Activated CD4-positive, alpha-beta memory T cell treated with anti-CD3 and anti-CD28 coated beads, Interleukin-2, amount 10 ng/mL, durations not matched to agents 7 days and 5 days (primary cell): ENCODE results near the gene TGFBR3. TPM values are rescaled to one million over a fixed set of nuclear protein-coding genes. Genes with fewer than 3 reads are reported as not detected.
A peak's percentile ranks its signal among the peaks of the same experiment; 100 is the strongest.

ENCODE experiments used
- CTCF ChIA-PET: fragments of 350-600 bp; sonication (Branson Sonifier 250); formaldehyde crosslinking; loops from one replicate; lab custom pipeline; 2021; ENCODE audit warnings: antibody characterized with exemption, inconsistent platforms; lab: Charles Lee
- POLR2A ChIA-PET: fragments of 350-600 bp; sonication (Branson Sonifier 250); formaldehyde crosslinking; loops from one replicate; lab custom pipeline; 2021; ENCODE audit warnings: antibody characterized with exemption; lab: Charles Lee
- DNase-seq: peaks from one replicate; pipeline ENCODE4 v3.0.0-alpha.2; 2020
- H3K27ac Mint-ChIP-seq: one replicate; pipeline ENCODE4 v1.8.0; 2021; ENCODE audit warnings: mild to moderate bottlenecking, mixed read lengths
- H3K27me3 Mint-ChIP-seq: one replicate; pipeline ENCODE4 v1.8.0; 2021; ENCODE audit warnings: mixed read lengths
- H3K36me3 Mint-ChIP-seq: one replicate; pipeline ENCODE4 v1.8.0; 2021; ENCODE audit warnings: low read depth, mixed read lengths
- H3K4me1 Mint-ChIP-seq: one replicate; pipeline ENCODE4 v1.8.0; 2021; ENCODE audit warnings: mixed read lengths
- H3K4me3 Mint-ChIP-seq: one replicate; pipeline ENCODE4 v1.8.0; 2021; ENCODE audit warnings: mild to moderate bottlenecking, mixed read lengths
- H3K9me3 Mint-ChIP-seq: one replicate; pipeline ENCODE4 v1.8.0; 2021; ENCODE audit warnings: mixed read lengths
- total RNA-seq, 2 experiments: library from RNA; stranded (reverse); gene quantifications; one replicate each; pipeline ENCODE4 v1.2.3, GENCODE V29; 2021

Gene TGFBR3
- total RNA-seq, 2 experiments from 2014 or later = 35.9 to 41.6 TPM

DNA sequence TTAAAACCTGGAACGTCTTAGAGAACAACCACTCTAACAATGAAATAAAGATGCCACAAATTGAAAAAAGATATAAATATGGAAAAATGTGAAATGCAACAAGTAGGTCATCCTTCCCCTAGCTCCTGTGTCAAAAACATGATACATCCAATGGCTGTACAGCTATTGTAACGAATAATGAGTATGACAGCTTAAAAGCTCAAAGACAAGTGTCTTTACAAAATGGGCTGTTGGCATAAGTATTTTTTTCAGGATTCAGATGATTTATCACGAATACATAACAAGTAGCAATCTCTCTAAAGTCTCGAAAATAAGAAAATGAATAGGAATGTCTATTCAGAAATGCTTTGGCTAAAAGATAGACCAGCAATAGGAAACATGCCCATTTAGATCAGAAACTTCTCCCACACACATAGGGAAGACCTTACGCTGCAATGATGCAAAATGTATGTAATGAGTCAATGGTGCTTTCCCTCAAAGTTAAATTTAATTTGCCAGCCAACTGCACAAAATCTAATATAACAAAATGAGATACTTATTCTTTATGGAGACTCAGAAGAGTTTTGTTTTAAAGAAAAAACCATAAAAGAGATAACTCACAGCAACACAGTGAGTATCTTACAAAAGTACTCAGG is 8.3 kb downstream of the TGFBR3 start:
- ChIA-PET POLR2A (interaction anchor here (1.8 kb wide), 1 partner anchor 12 kb away, joined by 3 read pairs; no protein-coding TSS in a partner anchor), CTCF (interaction anchor here (1.3 kb wide), 1 partner anchor 8 kb away, joined by 3 read pairs; the partner anchor contains the start of gene TGFBR3)
- Mint-ChIP-seq H3K4me1 (peaks cover 62% of the 10 kb centered on the region), H3K27me3 (peaks cover 6% of the 10 kb centered on the region), H3K27ac (no peak overlapping the region), H3K36me3 (peaks cover 2% of the 10 kb centered on the region), H3K9me3 (no peaks in the 10 kb centered on the region), H3K4me3 (no peak overlapping the region)
- DNase-seq = no peak

DNA sequence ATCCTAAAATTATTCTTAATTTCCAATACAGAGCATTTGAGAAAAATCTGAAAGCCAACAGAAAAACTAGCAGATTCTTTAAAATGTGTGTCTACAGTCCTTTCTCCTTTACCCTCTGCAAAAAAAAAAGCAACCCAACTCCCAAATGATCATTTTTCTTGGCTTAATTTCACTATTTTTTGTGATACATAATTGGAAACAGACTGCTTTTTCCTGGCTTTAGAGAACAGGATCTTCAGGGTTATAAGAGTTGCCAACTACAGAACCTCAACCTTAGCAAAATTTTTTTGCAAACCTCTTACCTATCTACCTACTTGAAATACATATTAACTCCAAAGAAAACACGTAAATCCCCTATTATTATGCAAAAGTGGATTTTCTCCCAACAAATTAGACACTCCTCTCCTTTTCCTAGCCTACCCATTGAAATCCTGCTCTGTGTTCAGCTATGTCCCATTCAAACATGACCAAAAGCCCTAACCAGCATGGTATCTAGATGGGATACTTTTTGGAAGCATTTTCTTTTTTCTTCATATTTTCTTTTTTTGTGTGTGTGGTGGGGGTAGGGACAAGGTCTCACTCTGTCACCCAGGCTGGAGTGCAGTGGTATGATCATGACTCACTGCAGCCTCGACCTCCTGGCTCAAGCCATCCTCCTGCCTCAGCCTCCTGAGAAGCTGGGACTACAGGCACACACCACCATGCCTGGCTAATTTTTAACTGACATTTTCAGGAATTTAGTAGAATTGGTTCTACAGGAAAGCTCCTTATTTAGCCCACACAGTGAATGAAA is 9.0 kb downstream of the TGFBR3 start:
- peaks cover 8% of the 10 kb centered on the region for H3K27me3 Mint-ChIP-seq
- CTCF ChIA-PET = interaction anchor here (1.3 kb wide), 1 partner anchor 9 kb away, joined by 3 read pairs; the partner anchor contains the start of gene TGFBR3
- H3K27ac Mint-ChIP-seq = no peak overlapping the region
- peaks cover 6% of the 10 kb centered on the region for H3K36me3 Mint-ChIP-seq
- DNase-seq = no peak
- H3K4me3 Mint-ChIP-seq = no peak overlapping the region
- peaks cover 69% of the 10 kb centered on the region for H3K4me1 Mint-ChIP-seq
- H3K9me3 Mint-ChIP-seq = no peaks in the 10 kb centered on the region
- POLR2A ChIA-PET = interaction anchor here (1.1 kb wide), 2 partner anchors 10 to 74 kb away, joined by 3 read pairs; no protein-coding TSS in a partner anchor

DNA sequence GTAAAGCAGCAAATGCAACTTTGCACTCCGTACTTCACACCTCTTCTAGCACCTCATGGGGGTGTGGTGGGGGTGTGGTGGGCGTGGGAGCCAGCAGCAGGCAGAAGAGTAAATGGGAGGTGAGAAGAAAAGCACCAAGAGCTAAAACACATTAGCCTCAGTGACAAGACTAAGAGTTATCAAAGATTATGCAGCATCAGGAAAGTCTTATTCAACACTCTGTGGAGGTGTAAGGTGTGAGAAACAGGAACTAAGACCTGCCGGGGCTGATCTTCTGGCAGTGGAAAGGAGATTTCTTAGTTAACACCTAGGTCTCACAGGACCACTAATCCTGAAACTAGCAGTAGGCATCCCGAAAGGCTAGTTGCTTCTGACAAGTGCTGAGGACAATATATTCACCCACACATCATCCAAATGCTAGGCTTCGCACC is 9.9 kb downstream of the TGFBR3 start:
- H3K27ac Mint-ChIP-seq = no peak overlapping the region
- POLR2A ChIA-PET = interaction anchor here (1.1 kb wide), 2 partner anchors 11 to 73 kb away, joined by 3 read pairs; no protein-coding TSS in a partner anchor

DNA sequence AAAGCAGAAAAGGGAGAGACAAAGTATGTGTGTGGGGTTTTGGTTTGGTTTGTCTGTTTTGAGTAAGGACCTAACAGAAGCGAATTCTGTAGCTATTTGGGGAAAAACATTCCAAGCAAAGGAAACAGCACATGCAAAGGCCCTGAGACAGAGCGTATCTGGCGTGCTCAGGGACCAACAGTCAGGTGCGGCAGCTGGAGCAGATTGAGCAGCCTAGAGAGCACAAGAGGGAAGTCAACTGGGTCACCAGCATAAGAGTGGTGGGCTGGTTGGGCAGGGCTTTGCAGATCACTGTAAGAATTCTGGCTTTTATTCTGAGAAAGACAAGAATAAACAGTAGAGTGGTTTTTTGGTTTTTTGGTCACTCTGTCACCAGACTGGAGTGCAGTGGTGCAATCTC is 11.8 kb downstream of the TGFBR3 start:
- ChIA-PET CTCF (no interaction called here), POLR2A (interaction anchor here (1.1 to 1.4 kb wide), 2 partner anchors 11 to 319 kb away, joined by 3 to 5 read pairs; no protein-coding TSS in a partner anchor)
- no peak overlapping the region for H3K27ac Mint-ChIP-seq
- peaks cover 79% of the 10 kb centered on the region for H3K4me1 Mint-ChIP-seq
- H3K4me3 Mint-ChIP-seq = no peak overlapping the region
- H3K36me3 Mint-ChIP-seq = peaks cover 14% of the 10 kb centered on the region
- DNase-seq = no peak
- no peaks in the 10 kb centered on the region for H3K9me3 Mint-ChIP-seq
- peaks cover 8% of the 10 kb centered on the region for H3K27me3 Mint-ChIP-seq

More for the DNA sequence above, 9.9 kb downstream of the TGFBR3 start:
- CTCF ChIA-PET = interaction anchor here (0.6 to 0.9 kb wide), 2 partner anchors 10 to 43 kb away, joined by 3 read pairs; partner anchors contain the start of gene TGFBR3
- DNase-seq = no peak
- Mint-ChIP-seq H3K4me1 (peaks cover 74% of the 10 kb centered on the region), H3K36me3 (peaks cover 8% of the 10 kb centered on the region), H3K27me3 (peaks cover 8% of the 10 kb centered on the region), H3K4me3 (no peak overlapping the region), H3K9me3 (no peaks in the 10 kb centered on the region)

DNA sequence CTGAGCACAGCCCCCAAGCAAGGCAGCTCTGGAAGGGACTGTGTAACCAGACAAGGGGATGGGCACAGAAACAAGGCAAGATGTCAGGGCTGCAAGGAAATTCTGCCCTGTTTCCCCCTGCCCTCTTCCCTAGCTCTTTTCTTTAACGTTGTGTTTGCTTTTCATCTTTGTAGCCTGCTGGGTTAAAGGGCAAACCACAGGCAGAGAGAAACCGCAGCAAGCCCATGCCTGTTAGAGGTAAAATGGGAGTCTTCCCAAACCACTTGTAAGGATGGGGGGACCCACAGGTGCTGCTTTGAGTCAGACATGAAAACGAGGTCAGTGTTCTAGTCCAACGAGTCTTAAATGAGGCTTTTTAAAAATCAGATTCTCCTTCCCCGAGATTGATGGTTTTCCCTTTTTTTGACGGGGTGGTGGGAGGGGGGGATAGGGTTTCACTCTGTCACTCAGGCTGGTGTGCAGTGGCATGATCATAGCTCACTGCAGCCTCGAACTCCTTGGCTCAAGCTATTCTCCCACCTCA is 13.3 kb downstream of the TGFBR3 start:
- peak; percentile 46 for DNase-seq
- Mint-ChIP-seq H3K9me3 (no peaks in the 10 kb centered on the region), H3K36me3 (peaks cover 17% of the 10 kb centered on the region), H3K4me3 (peak overlapping the region; percentile 31), H3K4me1 (peaks cover 67% of the 10 kb centered on the region), H3K27me3 (peaks cover 8% of the 10 kb centered on the region), H3K27ac (no peak overlapping the region)
- ChIA-PET CTCF (interaction anchor here (0.6 to 1.6 kb wide), 2 partner anchors 12 to 13 kb away, joined by 5 to 9 read pairs; no protein-coding TSS in a partner anchor), POLR2A (interaction anchor here (1.0 kb wide), 2 partner anchors 18 to 120 kb away, joined by 3 to 4 read pairs; no protein-coding TSS in a partner anchor)

DNA sequence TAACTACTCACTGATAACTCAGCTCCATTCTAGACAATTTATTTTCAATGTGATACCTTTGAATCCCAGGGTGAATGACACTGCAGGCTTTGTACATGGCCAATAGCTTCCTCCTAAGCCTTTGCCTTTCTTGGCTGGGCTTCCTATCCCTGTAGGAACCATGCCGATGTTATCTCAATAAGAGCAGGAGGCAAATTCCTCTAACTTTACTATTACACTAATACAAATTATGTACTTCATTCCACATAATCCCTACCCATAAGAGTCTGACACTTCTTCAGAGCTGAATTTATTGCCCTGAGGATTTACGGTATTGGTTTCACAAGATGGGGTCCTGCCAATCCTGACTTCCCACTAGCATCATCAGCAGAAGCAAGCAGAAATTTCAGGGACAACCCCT is 14.0 kb downstream of the TGFBR3 start:
- Mint-ChIP-seq H3K27ac (no peak overlapping the region), H3K36me3 (peaks cover 17% of the 10 kb centered on the region), H3K9me3 (no peaks in the 10 kb centered on the region), H3K27me3 (peaks cover 8% of the 10 kb centered on the region), H3K4me1 (peaks cover 61% of the 10 kb centered on the region), H3K4me3 (no peak overlapping the region)
- ChIA-PET CTCF (interaction anchor here (0.6 to 1.6 kb wide), 2 partner anchors 12 to 13 kb away, joined by 5 to 9 read pairs; no protein-coding TSS in a partner anchor), POLR2A (interaction anchor here (0.9 to 1.8 kb wide), 4 partner anchors 9 to 119 kb away, joined by 3 to 7 read pairs (median 4); partner anchors contain the start of gene TGFBR3)
- no peak for DNase-seq

DNA sequence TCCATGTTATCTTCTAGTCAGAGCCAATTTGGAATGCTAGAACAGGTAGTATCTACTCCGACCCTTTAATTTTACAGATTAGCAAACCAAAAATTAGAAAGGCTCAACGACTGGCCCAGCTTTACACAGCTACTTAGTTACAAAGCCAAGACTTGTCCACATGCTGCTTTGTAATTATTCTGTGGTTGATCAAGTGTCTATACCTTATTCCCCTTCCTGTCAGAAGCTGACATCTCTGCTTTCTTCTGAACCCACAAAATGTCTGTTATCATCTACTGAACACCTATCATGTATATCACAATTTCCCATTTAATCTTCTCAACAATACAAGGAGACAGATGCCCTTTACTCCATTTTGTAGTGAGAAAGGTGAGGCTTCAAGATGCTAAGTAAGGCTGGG is 15.6 kb downstream of the TGFBR3 start:
- Mint-ChIP-seq H3K4me1 (peaks cover 46% of the 10 kb centered on the region), H3K27ac (no peak overlapping the region), H3K36me3 (peaks cover 17% of the 10 kb centered on the region), H3K27me3 (peaks cover 5% of the 10 kb centered on the region), H3K9me3 (no peaks in the 10 kb centered on the region), H3K4me3 (no peak overlapping the region)
- DNase-seq = no peak
- POLR2A ChIA-PET = interaction anchor here (1.3 to 1.8 kb wide), 2 partner anchors 15 to 369 kb away, joined by 3 to 7 read pairs; partner anchors contain the start of gene TGFBR3
- CTCF ChIA-PET = interaction anchor here (1.0 kb wide), 1 partner anchor 13 kb away, joined by 3 read pairs; no protein-coding TSS in a partner anchor

DNA sequence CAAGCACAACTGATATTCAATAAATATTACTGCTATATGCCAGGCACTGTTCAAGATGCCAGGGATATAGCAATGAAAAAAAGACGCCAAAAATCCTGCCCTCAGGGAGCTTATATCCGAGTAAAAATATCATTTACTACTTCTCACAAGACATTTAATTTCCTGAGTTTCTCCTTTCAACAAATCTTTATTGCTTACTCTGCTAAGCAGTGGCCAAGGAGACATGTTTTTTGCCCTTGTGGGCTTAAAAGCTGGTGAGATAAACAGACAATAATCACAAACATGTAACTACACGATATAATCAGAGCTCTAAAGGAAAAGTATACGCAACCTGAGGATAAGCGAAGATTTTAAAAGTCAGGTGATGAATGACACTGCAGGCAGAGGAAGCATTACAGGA is 19.5 kb downstream of the TGFBR3 start:
- DNase-seq = no peak
- H3K36me3 Mint-ChIP-seq = peaks cover 19% of the 10 kb centered on the region
- no peak overlapping the region for H3K27ac Mint-ChIP-seq
- H3K4me3 Mint-ChIP-seq = no peak overlapping the region
- H3K27me3 Mint-ChIP-seq = no peaks in the 10 kb centered on the region
- peaks cover 26% of the 10 kb centered on the region for H3K4me1 Mint-ChIP-seq
- no peaks in the 10 kb centered on the region for H3K9me3 Mint-ChIP-seq
- ChIA-PET CTCF (interaction anchor here (0.7 to 2.6 kb wide), 2 partner anchors 18 to 35 kb away, joined by 3 to 8 read pairs; no protein-coding TSS in a partner anchor), POLR2A (no interaction called here)

DNA sequence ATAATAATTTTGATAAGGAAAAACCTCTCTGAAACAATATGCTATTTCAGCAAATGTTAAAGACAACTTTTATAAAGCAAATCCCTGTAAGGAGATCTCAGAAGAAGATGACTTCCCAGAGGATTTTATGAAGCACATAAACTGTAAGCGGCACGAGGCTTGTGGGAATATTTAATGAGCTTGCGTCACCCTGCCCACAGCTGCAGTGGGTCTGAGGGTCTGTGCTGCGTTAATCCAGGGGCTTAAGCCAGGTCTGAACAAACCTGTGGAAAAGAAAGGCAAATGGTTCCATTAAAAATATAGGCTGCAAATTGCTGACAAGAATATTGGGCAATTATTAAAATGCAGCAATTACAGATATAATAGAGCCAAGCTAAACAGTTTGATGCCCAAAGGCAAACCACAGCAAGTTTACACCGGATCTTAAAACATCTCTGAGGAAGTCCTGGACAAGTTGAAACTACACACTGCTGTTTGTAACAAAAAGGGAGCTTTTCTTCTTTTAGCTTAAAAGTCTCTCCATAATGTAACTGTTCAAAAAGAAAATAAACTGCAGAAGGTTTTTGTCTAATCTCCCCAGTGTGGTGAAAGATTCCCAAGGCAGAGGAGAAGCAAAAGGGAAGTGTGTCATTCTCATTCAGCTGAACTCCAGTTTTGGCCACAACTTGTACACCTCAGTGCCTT is 21.8 kb downstream of the TGFBR3 start:
- no peak for DNase-seq
- ChIA-PET POLR2A (no interaction called here), CTCF (interaction anchor here (0.6 to 1.2 kb wide), 4 partner anchors 13 to 837 kb away, joined by 3 read pairs; no protein-coding TSS in a partner anchor)
- H3K27ac Mint-ChIP-seq = no peak overlapping the region
- H3K4me3 Mint-ChIP-seq = no peak overlapping the region
- H3K9me3 Mint-ChIP-seq = no peaks in the 10 kb centered on the region
- H3K36me3 Mint-ChIP-seq = peaks cover 23% of the 10 kb centered on the region
- no peaks in the 10 kb centered on the region for H3K27me3 Mint-ChIP-seq
- H3K4me1 Mint-ChIP-seq = peaks cover 19% of the 10 kb centered on the region

DNA sequence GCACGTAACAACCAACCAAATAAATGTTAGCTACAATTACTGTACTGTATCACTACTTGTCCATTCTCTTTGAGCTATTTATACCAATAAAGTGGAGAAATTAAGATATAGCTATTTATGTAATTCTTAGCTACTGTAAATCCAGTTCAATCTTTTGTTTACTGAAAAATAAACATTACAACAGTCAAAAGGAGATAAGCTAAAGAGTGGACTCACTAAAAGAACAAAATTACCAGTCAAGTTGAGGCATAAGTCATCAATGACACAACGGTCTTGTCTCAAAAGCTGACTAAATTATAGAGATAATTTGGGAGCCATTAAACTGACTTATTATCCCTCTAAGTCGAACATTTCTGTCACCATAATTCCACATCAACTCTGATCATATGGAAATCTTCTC is 22.5 kb downstream of the TGFBR3 start:
- DNase-seq = no peak
- no peaks in the 10 kb centered on the region for H3K9me3 Mint-ChIP-seq
- H3K4me1 Mint-ChIP-seq = peaks cover 21% of the 10 kb centered on the region
- peaks cover 25% of the 10 kb centered on the region for H3K36me3 Mint-ChIP-seq
- ChIA-PET POLR2A (interaction anchor here (0.6 to 0.7 kb wide), 2 partner anchors 8 to 167 kb away, joined by 3 read pairs; no protein-coding TSS in a partner anchor), CTCF (interaction anchor here (0.6 to 1.2 kb wide), 2 partner anchors 428 to 838 kb away, joined by 3 read pairs; no protein-coding TSS in a partner anchor)
- H3K27ac Mint-ChIP-seq = no peak overlapping the region
- H3K27me3 Mint-ChIP-seq = no peaks in the 10 kb centered on the region
- no peak overlapping the region for H3K4me3 Mint-ChIP-seq

DNA sequence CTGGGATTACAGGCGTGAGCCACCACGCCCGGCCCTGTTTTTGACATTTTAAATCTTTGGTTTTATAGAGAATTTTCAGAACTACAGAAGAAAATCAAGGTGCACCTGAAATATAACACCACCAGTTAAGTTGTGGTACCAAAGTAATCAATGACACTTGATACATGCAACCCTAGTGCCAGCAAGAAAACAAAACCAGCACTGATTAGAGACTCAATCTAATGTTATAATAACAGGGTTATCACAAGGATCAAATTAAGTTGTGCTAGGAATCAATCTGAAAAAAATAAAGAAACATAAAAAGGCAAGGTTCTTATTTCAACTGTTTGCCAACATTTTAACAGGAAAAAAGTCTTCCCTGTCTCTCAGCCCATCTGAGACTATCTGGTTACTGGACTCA is 23.8 kb downstream of the TGFBR3 start:
- Mint-ChIP-seq H3K36me3 (peaks cover 30% of the 10 kb centered on the region), H3K9me3 (no peaks in the 10 kb centered on the region), H3K27me3 (no peaks in the 10 kb centered on the region), H3K27ac (no peak overlapping the region), H3K4me1 (peaks cover 21% of the 10 kb centered on the region), H3K4me3 (no peak overlapping the region)
- ChIA-PET CTCF (no interaction called here), POLR2A (no interaction called here)
- no peak for DNase-seq
